Choroid plexus epithelial cell (primary cell): Measurements from ENCODE around the gene CADPS.

Experiments used
- DNase-seq: peaks from one replicate; pipeline ENCODE4 v3.0.0-alpha.2; 2010; ENCODE audit warnings: low read depth
- H3K4me3 ChIP-seq: 2 replicates; pipeline ENCODE4 v1.5.1; 2011; ENCODE audit warnings: low read depth, mild to moderate bottlenecking, control low read depth, low read length, moderate library complexity
- TF ChIP-seq, protein P1 (sequence below): conservative IDR thresholded peaks from 2 replicates; pipeline ENCODE4 v1.5.1; 2011; ENCODE audit warnings: low read depth, mild to moderate bottlenecking, control low read depth, inconsistent platforms, low read length, moderate library complexity

CADPS gene

DNA sequence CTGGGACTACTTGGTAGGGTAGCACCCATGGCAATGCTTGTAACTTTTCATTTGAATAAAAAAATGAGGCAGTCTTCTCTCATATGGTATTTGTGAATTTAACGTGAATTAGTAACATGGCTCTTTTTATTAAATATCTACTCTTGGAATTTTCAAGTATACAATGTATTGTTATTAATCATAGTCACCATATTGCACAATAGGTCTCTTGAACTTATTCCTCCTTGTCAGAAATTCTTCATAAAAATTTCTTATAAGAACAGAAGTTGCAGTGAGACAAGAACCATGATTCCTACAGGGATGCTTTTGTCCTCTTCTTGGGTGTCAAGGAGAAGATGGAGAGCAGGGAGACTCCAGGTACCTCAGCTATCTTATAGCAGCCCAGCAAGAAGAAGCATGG, 298.1 kb downstream of the CADPS start:
- H3K4me3 ChIP-seq = no peak overlapping the region
- TF ChIP-seq, protein P1, sequence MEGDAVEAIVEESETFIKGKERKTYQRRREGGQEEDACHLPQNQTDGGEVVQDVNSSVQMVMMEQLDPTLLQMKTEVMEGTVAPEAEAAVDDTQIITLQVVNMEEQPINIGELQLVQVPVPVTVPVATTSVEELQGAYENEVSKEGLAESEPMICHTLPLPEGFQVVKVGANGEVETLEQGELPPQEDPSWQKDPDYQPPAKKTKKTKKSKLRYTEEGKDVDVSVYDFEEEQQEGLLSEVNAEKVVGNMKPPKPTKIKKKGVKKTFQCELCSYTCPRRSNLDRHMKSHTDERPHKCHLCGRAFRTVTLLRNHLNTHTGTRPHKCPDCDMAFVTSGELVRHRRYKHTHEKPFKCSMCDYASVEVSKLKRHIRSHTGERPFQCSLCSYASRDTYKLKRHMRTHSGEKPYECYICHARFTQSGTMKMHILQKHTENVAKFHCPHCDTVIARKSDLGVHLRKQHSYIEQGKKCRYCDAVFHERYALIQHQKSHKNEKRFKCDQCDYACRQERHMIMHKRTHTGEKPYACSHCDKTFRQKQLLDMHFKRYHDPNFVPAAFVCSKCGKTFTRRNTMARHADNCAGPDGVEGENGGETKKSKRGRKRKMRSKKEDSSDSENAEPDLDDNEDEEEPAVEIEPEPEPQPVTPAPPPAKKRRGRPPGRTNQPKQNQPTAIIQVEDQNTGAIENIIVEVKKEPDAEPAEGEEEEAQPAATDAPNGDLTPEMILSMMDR = no peak
- no peak for DNase-seq

- no peak overlapping the region for H3K4me3 ChIP-seq
- DNase-seq = no peak
- TF ChIP-seq, protein P1 = no peak
Observed at GRCh38 chr3:62574266-62574898, 300.8 kb downstream of the CADPS start.

DNA sequence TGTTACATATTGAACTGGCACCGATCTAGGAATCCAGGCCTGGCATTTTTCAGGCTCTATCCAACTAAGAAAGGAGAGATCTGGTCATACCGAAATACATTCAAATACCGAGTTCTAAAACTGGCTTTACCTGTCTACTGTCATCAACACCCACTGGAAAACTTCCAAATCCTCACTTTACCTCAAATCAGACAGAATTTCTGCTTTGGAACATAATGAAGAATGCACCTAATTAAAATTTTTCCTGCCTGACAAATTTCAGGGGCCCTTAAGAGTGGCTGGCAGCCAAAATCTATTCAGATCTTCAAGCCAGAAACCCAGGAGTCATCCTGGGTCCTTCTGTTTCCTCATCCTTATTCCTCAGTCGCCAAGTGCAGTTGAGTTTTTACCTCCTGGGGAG, 303.3 kb downstream of the CADPS start:
- no peak overlapping the region for H3K4me3 ChIP-seq
- DNase-seq = no peak
- TF ChIP-seq, protein P1 = no peak

GRCh38 chr3:62570888-62571287, 304.3 kb downstream of the CADPS start:
- TF ChIP-seq, protein P1 = no peak
- DNase-seq = no peak
- H3K4me3 ChIP-seq = no peak overlapping the region

- TF ChIP-seq, protein P1 = no peak
- no peak for DNase-seq
- no peak overlapping the region for H3K4me3 ChIP-seq
Observed at GRCh38 chr3:62569609-62570008, 305.6 kb downstream of the CADPS start.

- no peak overlapping the region for H3K4me3 ChIP-seq
- DNase-seq = peak; percentile 82
- TF ChIP-seq, protein P1 = no peak
Observed at GRCh38 chr3:62567097-62568021, 307.9 kb downstream of the CADPS start.

- TF ChIP-seq, protein P1 = no peak
- no peak for DNase-seq
- no peak overlapping the region for H3K4me3 ChIP-seq
Observed at GRCh38 chr3:62566022-62566557, 309.1 kb downstream of the CADPS start.
